GM21360 (cell line): ENCODE measurements around the gene DMD.
"Not testable (repeated sequence)": the region's sequence is repeated elsewhere in the genome, so short reads cannot be mapped to it uniquely, and the experiment has no call there.

Experiments
- ATAC-seq: cut with Tn5 transposase; IDR thresholded peaks from one replicate; pipeline ENCODE4 v1.9.1; 2021; ENCODE audit warnings: mild to moderate bottlenecking, moderate library complexity; ENCODE audit not compliant: unreplicated experiment

DMD gene

GRCh38 chrX:31487951-31488350, 1723.4 kb downstream of the DMD start:
- ATAC-seq: no peak

DNA sequence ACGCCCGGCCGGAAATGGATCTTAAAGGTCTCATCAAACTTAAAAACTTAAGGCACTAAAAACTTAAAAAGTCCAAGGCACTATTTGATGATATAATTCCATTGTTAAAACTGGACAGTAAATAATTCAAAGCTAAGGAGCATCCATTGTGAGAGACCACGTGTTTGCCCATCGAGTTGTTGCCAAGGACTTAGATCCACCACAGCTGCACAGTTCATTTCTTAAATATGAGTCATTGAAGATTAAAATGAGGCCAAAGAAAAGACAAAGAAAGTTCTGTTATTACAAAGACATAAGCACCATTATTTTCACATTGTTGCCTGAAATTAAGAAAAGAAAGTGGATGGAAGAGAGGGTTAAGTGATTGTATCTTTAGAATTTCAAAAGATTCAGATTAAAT, 1728.0 kb downstream of the DMD start:
- no peak for ATAC-seq

- ATAC-seq: no peak
Measured at GRCh38 chrX:31480696-31481095, 1730.7 kb downstream of the DMD start.

GRCh38 chrX:31471229-31471628, 1740.1 kb downstream of the DMD start:
- ATAC-seq: no peak

DNA sequence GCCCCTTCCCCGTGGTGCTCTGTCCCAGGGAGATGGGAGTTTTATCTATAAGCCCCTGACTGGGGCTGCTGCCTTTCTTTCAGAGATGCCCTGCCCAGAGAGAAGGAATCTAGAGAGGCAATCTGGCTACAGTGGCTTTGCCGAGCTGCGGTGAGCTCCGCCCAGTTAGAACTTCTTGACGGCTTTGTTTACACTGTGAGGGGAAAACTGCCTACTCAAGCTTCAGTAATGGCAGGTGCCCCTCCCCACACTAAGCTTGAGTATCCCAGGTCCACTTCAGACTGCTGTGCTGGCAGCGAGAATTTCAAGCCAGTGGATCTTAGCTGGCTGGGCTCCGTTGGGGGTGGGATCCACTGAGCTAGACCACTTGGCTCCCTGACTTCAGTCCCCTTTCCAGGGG, 1740.6 kb downstream of the DMD start:
- ATAC-seq: not testable (repeated sequence)

- no peak for ATAC-seq
Measured at GRCh38 chrX:31464306-31464915, 1746.9 kb downstream of the DMD start.

GRCh38 chrX:31461266-31461665, 1750.1 kb downstream of the DMD start:
- no peak for ATAC-seq

DNA sequence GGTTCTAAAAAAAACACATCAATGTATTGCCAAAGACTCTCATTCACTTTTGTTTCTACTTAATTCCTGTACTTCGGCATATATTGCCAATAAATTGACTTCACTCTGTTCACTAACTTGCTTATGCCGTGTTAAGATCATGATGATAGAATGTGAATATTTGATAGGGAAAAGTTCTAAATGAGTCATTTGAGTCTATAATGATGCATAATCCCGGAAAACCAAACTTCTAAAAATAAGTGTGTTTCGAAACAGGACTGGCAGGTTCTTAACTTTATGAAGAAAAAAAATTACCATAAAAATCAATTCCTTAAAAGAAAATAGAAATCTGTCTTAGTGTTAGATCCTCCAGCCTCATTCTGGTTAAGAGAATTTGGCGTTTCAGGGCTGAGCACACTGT, 1752.0 kb downstream of the DMD start:
- no peak for ATAC-seq

- no peak for ATAC-seq
Measured at GRCh38 chrX:31449965-31450364, 1761.4 kb downstream of the DMD start.

DNA sequence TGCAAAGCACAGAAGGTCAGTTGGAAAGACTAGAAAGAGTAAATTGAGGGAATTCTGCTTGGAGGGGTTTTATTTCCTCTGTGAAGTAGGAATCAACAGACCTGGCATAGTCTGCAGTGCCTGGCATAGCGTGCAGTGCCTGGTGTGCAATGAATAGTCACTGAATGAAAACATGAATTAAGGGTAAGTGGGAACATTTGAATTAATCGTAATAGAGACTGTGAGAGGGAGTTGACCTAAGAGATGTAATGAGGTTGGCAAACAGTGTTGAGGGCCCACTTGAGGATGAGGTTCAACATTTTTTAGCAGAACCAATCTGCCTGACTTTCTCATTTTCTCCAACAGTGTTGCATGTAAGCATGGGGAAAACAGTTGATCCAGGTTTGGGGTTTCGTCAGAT, 1762.3 kb downstream of the DMD start:
- no peak for ATAC-seq

DNA sequence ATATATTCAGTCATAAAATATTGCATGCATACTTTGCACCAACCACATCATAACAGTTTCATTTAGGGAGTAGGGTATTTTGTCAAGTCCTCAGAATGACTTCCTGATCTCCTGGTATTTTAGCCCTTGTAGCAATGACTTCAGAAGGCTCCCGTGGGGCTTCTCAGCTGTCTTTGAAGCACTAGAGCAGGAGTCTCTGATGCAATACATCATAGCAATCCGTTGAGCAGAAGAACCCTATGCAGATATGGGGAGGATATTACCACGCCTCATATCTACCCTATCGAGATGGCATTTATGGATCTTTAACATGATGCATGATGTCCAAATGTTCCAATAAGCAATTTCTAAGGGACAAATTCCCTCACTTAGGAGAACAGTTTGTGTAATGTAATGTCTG, 1765.8 kb downstream of the DMD start:
- ATAC-seq: no peak

GRCh38 chrX:31443654-31444053, 1767.7 kb downstream of the DMD start:
- ATAC-seq: no peak

GRCh38 chrX:31440546-31440945, 1770.8 kb downstream of the DMD start:
- no peak for ATAC-seq

GRCh38 chrX:31436424-31436823, 1774.9 kb downstream of the DMD start:
- ATAC-seq: no peak

DNA sequence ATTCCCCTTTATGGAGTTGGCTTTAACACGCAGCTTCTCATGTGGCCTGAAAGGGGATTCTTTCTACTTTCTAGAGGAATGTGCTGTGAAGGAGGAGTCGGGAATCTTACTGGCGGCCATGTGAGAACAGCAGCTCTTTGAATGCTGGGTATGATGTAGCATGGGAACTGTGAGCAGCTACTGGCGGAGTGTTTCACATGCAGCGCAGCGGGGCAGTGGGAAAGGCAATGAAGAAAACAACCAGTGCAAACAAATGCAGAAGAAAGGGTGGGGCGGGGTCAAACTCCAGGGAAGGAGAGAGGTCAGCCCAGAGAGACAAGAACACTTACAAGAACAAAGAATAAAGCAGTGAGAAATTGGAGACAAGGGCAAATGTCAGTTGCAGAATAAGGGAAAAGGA, 1775.8 kb downstream of the DMD start:
- ATAC-seq: no peak

- no peak for ATAC-seq
Measured at GRCh38 chrX:31433856-31434255, 1777.5 kb downstream of the DMD start.

DNA sequence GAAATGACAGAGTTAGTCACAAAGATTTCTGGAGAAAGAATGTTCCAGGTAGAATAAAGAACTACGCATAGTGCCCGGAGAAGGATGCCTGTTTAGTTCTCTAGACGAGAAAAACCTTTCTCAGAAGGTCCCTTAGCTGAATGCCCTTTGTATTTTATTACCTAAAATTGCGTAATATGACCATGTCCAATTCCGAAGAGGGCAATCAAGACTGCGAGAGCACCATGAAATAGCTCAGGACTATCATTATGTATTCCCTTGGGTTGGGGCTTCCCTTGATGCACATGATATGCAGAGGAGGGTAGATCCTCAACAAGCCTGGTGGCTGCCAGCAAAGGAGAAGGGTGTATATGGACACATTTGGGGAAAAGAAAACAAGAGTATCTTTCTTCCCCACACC, 1781.4 kb downstream of the DMD start:
- ATAC-seq: no peak

- no peak for ATAC-seq
Measured at GRCh38 chrX:31423609-31424189, 1787.7 kb downstream of the DMD start.

GRCh38 chrX:31421441-31421840, 1789.9 kb downstream of the DMD start:
- ATAC-seq: no peak

- no peak for ATAC-seq
Measured at GRCh38 chrX:31420711-31421151, 1790.6 kb downstream of the DMD start.

GRCh38 chrX:31420302-31420701, 1791.0 kb downstream of the DMD start:
- ATAC-seq: no peak

DNA sequence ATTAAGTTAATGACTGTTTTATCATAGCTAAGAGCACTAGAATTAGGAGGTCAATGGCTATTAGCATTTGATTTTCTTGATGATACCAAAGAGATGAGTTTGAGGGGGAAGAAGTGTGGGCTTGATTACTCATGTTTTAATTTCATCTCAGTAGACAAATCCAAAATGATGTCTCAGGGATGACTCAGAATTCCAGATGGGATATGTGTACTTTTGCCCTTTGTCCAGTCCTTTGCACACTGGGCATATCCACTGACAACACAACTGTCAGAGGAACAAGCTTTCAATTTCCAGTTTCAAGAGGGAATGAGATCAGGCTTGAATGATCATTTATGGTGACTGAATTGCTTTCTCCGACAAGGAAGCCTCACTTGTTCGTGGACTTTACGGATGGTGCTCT, 1814.2 kb downstream of the DMD start:
- ATAC-seq: no peak

- ATAC-seq: no peak
Measured at GRCh38 chrX:31392513-31392912, 1818.8 kb downstream of the DMD start.
